Measurements from ENCODE around the gene ZBED4.
"Not testable (repeated sequence)": the region's sequence is repeated elsewhere in the genome, so short reads cannot be mapped to it uniquely, and the experiment has no call there.

The ZBED4 gene

DNA sequence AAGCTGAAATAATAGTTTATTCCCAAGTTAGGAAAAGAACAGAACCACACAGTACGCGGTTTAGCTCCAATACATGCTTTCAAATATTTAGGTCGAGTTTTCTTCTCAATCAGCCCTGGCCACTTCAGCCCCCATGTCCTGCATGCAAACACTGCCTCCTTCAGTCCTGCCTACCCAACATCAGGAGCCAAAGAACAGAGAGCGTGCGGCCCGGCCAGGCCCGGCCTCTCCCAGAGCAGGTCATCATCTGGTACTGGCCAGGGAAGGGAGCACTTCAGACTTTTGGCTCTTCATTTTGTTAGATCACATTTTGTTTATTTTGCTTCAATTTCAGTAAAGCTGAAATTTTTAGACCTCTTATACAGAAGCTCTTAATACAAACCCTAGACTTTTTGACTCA lies 32.7 kb upstream of the ZBED4 start:
- TF ChIP-seq POLR2A (IDR thresholded peaks at IDR 0.05; ENCODE audit: low read length) (no peak), GATA1 (IDR thresholded peaks at IDR 0.05; ENCODE audit: low read depth, low read length) (no peak)
- no peak for DNase-seq

DNA sequence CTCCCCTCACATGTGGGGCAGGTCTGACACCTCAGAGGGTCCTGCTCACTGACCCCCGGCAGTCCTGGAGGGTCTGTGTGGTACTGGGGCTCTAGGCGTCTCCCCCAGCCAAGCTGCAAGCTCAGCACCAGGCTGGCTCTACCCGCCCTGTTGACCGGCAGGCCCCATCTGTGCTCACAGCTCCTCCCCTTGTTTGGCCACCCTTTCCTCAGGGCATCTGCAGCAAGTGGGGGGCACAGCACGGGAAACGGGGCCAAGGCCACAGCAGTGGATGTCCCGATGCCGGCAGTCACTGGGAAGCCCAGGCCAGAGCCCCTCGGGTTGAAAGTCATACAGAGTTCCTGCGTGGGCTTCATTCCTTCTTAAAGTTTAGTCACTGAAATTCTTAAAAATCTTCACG lies 31.9 kb upstream of the ZBED4 start:
- DNase-seq = not testable (repeated sequence)

DNA sequence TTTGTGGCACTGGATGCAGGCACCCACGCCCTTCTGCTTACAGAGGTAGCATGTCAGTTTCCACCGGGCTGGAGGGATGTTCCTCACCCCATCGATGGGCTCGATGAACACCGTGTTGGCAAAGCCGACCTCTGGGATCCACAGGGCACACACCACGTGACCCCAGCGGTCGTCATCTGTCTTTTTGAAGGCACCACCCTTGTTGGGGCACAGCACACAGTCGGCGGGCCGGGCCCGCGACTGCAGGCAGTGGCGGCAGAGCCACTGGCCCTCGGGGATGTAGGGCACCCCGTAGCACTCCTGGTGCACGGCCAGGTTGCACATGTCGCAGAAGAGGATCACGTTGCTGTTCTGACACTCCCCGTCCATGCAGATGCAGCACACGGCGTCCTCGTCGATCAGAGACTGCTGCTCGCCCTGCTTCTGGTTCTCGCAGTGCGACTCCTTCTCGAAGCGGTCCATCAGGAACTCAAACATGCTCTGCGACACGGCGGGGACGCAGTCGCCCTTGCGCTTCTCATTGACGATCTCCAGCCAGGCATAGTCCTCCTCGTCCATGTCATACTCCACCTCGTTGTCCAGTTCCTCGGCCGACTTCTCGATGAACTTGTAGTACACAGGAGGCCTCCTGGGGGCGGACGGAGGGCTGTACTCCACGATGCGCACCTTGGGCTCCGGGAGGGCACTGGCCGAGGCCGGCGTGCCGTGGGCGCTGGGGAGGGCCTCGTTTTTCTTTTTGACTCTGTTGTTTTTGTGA lies 30.2 kb upstream of the ZBED4 start:
- TF ChIP-seq POLR2A (IDR thresholded peaks at IDR 0.05; ENCODE audit: low read length) (no peak), GATA1 (IDR thresholded peaks at IDR 0.05; ENCODE audit: low read depth, low read length) (no peak)
- no peak for DNase-seq

DNA sequence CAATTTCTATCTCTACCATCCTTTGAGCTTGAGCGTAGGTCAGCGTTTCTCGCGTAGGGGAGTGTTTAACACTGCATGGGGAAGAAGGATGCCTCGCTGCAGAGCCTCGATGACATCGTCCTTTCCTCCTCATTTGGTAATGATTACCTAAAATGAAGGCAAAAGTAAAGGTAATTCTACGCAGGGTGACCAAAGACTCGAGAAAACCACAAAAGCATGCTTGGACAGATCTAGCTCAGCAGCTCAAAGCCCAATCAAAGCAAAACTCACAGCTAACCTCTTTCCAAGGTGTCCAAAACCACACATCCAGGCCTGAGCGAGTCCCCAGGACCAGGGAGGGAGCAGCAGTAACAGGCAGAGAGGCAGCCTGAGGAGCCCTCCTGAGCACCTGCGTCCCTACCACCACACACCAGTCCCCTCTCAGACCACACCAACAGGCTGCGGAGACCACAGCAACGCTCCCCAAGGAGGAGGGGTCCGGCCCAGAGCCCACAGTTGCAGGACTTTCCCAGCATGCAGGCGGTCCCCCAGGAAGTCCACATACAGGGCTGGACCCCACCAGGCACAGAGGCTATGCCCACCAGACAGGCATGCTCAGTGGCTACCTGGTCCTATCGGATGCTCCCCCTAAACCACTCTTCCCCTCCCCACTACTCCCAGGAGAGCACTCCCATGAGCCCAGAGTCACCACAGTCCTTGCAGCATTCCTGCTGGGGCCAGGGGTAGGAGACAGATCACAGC lies 29.3 kb upstream of the ZBED4 start:
- no peak for DNase-seq

DNA sequence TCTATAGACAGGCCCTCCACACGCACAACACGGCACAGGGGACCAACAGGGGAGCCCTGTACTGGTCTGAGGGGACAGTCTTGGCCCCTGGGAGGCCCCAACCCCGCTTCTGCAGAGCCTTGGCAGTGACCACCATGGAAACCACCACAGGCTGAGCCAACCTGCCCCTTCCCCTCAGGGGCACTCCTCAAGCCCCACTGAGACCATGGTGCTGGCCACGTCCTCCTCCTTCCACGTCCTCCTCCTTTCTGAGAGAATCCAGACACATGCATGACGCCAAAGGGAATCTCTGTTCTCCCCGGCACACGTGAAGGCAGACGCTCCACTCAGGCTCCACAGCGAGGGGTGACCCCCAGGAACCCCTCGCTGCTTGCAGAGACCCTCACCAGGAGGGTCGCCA lies 28.7 kb upstream of the ZBED4 start:
- no peak for DNase-seq

More for the DNA sequence above, 29.3 kb upstream of the ZBED4 start:
- no peak for TF ChIP-seq GATA1 (IDR thresholded peaks at IDR 0.05; ENCODE audit: low read depth, low read length)
- TF ChIP-seq POLR2A (IDR thresholded peaks at IDR 0.05; ENCODE audit: low read length) = no peak

DNA sequence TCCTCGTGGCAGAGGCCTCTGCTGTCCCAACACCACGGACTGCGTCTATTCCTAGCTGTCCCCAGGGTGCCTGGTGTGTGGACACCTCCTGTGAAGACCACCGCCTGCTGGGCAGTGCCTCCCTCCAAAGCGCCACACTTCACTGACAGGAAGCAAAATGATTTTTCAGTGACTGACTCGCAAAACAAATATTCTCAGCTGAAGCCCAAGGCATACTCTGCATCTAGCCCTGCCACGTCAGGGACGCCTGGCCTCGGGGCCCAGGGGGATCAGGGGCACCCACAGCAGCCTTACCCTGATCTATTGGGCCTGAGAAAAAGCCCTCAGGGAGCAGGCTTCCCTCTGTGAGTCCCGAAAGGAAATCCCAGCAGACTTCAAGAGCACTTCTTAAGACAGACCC lies 28.2 kb upstream of the ZBED4 start:
- no peak for DNase-seq
- TF ChIP-seq GATA1 (IDR thresholded peaks at IDR 0.05; ENCODE audit: low read depth, low read length) (no peak), POLR2A (IDR thresholded peaks at IDR 0.05; ENCODE audit: low read length) (no peak)

More for the DNA sequence above, 28.7 kb upstream of the ZBED4 start:
- TF ChIP-seq GATA1 (IDR thresholded peaks at IDR 0.05; ENCODE audit: low read depth, low read length) (no peak), POLR2A (IDR thresholded peaks at IDR 0.05; ENCODE audit: low read length) (no peak)

DNA sequence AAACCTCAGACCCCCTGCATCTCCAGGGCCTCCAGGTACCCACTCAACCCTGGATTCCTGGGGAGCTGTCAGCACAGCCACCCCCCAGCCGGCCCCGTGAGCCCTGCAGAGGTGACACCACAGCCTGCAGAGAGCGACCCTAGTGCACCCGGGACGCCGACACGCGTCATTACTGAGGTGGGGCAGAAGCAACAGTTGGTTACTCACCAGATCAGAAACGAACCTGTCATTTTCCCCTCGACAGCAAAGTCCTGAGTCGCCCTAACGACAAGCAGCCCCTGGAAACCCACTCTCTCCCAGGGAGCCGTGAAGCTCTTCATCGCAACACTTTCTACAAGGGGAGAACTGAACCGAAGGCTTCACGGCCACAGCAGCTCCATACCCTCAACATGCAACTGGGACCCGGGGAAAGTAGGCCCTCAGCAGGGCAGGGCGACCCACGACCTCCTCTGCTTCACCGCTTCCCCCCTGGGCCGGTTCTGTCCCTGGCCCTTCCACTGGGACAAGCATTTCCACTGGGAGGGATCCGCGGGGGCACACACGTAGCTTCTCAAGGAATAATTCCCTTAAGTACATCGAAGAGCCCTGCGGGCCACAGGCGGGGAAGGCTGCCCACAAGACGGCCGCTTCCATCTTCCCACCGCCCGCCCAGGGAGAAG lies 27.6 kb upstream of the ZBED4 start:
- TF ChIP-seq POLR2A (IDR thresholded peaks at IDR 0.05; ENCODE audit: low read length) = peak; percentile 57
- TF ChIP-seq GATA1 (IDR thresholded peaks at IDR 0.05; ENCODE audit: low read depth, low read length) = no peak
- peak; percentile 75 to 82 for DNase-seq

DNA sequence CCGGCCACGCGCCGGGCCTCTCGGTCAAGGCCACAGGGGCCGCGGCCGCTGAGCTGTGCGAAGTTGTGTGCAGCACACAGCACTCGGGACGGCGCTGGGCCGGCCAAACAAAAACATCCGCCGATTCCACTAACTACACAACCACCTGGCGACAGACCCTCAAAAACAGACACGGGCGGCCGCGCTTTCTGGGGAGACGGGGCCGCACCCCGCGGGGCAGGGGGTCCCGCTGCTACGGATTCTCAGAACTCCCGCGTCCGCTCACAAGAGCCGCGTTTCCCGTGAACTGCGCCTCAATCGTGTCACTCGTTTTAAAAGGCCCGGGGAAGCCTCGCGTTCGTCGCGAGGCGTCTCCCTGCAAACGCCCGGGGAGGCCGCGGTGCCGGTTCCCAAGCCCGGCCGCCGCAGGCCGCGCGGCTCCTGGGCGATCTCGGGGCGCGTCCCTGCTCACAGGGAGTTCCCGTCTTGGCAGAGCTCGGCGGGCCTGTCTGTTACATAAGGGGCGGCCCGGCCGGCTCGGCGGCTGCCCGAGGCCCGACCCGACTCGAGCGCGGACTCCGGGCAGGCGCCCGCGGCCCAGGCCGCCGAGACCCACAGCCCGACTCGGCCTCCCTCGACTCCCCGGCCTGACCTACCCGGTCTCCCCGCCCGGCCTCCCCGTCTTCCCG lies 26.9 kb upstream of the ZBED4 start:
- no peak for TF ChIP-seq GATA1 (IDR thresholded peaks at IDR 0.05; ENCODE audit: low read depth, low read length)
- TF ChIP-seq POLR2A (IDR thresholded peaks at IDR 0.05; ENCODE audit: low read length) = no peak
- peak; percentile 75 to 84 for DNase-seq

DNA sequence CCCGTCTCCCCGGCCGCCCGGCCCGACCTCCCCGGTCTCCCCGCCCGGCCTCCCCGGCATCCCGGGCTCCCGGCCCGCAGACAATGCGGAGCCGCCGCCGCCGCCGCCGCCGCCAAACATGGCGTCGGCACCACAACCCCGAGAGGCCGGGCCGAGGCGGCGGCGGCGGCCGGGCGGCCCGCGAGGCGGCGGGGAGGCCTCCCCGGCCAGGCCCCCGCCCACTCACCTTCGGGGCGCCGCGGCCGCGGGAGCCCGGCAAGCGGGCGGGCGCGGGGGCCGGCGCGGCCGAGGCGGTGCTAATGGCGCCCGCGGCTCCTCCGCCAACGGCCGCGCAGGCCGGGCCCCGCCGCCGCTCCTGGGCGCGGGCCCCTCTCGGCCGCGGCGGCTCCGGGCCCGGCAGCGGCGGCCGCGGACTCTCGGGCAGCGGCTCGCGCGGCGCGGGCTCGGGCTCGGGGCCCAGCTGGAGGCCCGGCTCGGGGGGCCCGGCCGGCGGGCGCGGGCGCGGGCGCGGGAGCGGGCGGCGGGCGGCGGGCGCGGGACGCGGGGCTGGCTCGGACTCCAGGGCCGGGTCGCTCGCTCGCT lies 26.3 kb upstream of the ZBED4 start:
- DNase-seq = peak; percentile 67 to 80
- TF ChIP-seq POLR2A (IDR thresholded peaks at IDR 0.05; ENCODE audit: low read length) = no peak
- no peak for TF ChIP-seq GATA1 (IDR thresholded peaks at IDR 0.05; ENCODE audit: low read depth, low read length)

DNA sequence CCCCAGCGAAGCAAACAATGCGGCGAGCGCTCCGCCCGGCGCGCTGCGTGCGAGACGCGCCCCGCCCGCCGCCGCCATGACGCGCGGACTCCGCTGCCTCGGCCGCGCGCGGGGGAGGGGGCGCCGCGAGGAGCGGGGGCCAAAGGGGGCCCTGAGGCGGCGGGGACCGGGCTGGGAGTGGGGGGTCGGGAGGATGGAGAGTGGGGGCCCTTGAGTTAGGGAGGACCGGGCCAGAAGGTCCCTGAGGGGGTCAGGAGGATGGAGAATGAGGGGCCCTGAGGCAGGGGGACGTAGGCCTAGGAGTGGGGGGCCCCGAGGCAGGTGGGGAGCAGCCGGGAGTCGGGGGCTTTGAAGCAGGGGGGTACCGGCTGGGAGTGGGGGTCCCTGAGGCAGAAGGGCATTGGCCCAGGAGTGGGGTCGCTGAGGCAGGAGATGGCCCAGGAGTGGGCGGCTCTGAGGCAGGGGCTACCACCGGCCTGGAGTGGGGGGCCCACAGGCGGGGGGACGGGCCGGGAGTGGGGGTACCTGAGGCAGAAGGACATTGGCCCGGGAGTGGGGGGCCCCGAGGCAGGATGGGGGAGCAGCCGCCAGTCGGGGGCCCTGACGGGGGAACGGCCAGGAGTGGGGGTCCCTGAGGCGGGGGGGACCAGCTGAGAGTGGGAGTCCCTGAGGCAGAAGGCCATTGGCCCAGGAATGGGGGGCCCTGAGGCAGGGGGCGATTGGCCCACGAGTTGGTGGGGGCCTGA lies 25.6 kb upstream of the ZBED4 start, which contains the start of gene BRD1:
Gene BRD1, minus strand, starts transcription at position 21 of the 746 bp plus-strand sequence. CDS start 3,556 bp downstream, outside the sequence.
- peak; percentile 76 to 86 for DNase-seq
- TF ChIP-seq POLR2A (IDR thresholded peaks at IDR 0.05; ENCODE audit: low read length) (no peak), GATA1 (IDR thresholded peaks at IDR 0.05; ENCODE audit: low read depth, low read length) (no peak)

DNA sequence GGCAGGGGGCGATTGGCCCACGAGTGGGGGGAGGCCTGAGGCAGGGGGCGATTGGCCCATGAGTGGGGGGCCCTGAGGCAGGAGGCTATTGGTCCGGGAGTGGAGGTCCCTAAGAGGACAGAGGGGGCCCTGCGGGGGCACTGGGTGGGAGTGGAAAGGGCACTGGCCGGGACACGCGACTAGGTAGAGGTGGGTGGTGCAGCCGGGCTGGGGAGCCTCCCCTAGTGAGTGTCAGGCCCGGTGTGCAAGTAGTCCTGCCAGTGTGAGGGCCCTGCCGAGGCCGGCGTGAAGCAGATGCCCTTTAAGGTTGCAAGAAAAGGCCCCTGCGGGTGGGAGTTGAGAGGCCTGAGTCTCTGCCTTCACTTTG lies 25.1 kb upstream of the ZBED4 start:
- DNase-seq = no peak
- TF ChIP-seq POLR2A (IDR thresholded peaks at IDR 0.05; ENCODE audit: low read length) (no peak), GATA1 (IDR thresholded peaks at IDR 0.05; ENCODE audit: low read depth, low read length) (no peak)

DNA sequence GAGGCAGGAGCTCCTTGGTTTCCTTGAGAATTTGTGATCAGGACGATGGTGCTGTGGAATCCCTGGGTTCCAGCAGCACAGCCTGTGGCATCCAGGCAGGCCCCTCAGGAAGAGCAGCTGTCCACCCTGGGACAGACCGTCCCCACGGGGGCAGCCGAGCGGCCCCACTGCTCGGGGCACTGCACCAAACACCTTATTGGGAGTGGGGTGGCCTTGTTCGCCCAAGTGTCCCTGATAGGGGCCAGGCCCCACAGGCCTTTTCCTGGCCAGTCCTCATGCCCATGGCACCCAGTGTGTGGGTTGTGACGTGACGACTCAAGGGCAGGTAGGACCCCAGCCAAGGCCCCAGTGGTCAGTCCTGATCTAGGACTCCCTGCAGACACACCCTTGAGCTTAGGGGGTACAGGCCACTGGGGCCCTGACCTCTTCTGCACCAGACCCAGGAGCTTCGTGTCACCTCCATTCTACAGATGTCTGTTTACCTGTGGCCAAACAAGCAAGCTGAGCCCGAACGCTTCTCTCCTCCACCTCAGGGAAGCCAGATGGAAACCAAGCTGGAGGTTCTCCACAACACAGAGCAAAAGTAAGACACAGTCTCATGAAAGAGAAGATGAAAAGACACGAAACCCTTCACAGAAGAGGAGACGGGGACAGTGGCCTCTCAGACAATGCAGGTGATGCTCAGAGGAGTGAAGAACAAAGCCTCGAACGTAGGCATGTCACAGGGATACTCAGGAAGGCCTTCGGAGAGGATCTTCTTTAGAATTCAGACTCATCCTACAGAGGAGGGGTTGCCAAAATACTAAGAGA lies 24.4 kb upstream of the ZBED4 start:
- TF ChIP-seq POLR2A (IDR thresholded peaks at IDR 0.05; ENCODE audit: low read length) (no peak), GATA1 (IDR thresholded peaks at IDR 0.05; ENCODE audit: low read depth, low read length) (no peak)
- no peak for DNase-seq
